ENCODE measurements around the gene GRAMD2B.

- TF ChIP-seq EZH2 (IDR thresholded peaks at IDR 0.05; ENCODE audit: insufficient read depth, poor library complexity, severe bottlenecking) (no peak), EZH2phosphoT487 (IDR thresholded peaks at IDR 0.05; ENCODE audit: insufficient read depth, low read depth) (no peak)
These were observed 115.4 kb downstream of the GRAMD2B start for GRCh38 chr5:126538579-126538978.

Data from GM23248 (cell line).